Activated CD4-positive, alpha-beta T cell treated with anti-CD3 and anti-CD28 coated beads, Interleukin-10, Interleukin-2, amounts not matched to agents 100 ng/mL and 50 ng/mL, durations not matched to agents 16 hours and 8 hours (primary cell): Measurements from ENCODE around the gene GCLC.

Experiments used
- DNase-seq: peaks from one replicate; pipeline ENCODE4 v3.0.0-alpha.2; 2020

GCLC gene

GRCh38 chr6:53523511-53524454 is 21.1 kb downstream of the GCLC start:
- DNase-seq = no peak

GRCh38 chr6:53520320-53520928 is 24.5 kb downstream of the GCLC start:
- no peak for DNase-seq

GRCh38 chr6:53518862-53519261 is 26.0 kb downstream of the GCLC start:
- no peak for DNase-seq

GRCh38 chr6:53517021-53517420 is 27.9 kb downstream of the GCLC start:
- no peak for DNase-seq

- no peak for DNase-seq
Observed at GRCh38 chr6:53514677-53515076, 30.2 kb downstream of the GCLC start.

GRCh38 chr6:53513519-53513966 is 31.4 kb downstream of the GCLC start:
- DNase-seq = no peak

GRCh38 chr6:53513056-53513455 is 31.8 kb downstream of the GCLC start:
- no peak for DNase-seq

- DNase-seq = no peak
Observed at GRCh38 chr6:53512626-53513025, 32.3 kb downstream of the GCLC start.

GRCh38 chr6:53510746-53511145 is 34.2 kb downstream of the GCLC start:
- DNase-seq = no peak

GRCh38 chr6:53506872-53507271 is 38.0 kb downstream of the GCLC start:
- DNase-seq = no peak

- DNase-seq = no peak
Observed at GRCh38 chr6:53504512-53504911, 40.4 kb downstream of the GCLC start.

- no peak for DNase-seq
Observed at GRCh38 chr6:53503060-53503459, 41.8 kb downstream of the GCLC start.

- DNase-seq = no peak
Observed at GRCh38 chr6:53501432-53501831, 43.5 kb downstream of the GCLC start.

GRCh38 chr6:53500095-53500494 is 44.8 kb downstream of the GCLC start:
- DNase-seq = no peak

- DNase-seq = no peak
Observed at GRCh38 chr6:53499094-53499493, 45.8 kb downstream of the GCLC start.

- no peak for DNase-seq
Observed at GRCh38 chr6:53498649-53499048, 46.3 kb downstream of the GCLC start.

GRCh38 chr6:53497905-53498304 is 47.0 kb downstream of the GCLC start:
- no peak for DNase-seq

- DNase-seq = no peak
Observed at GRCh38 chr6:53496797-53497375, 48.0 kb downstream of the GCLC start.

- no peak for DNase-seq
Observed at GRCh38 chr6:53495506-53496499, 49.1 kb downstream of the GCLC start.

- DNase-seq = no peak
Observed at GRCh38 chr6:53494076-53494475, 50.8 kb downstream of the GCLC start.

- no peak for DNase-seq
Observed at GRCh38 chr6:53493635-53494025, 51.3 kb downstream of the GCLC start.

- peak; percentile 83 for DNase-seq
Observed at GRCh38 chr6:53492860-53493634, 51.9 kb downstream of the GCLC start.
